Keratinocyte (primary cell): ENCODE data around the gene STEAP2. TPM values are rescaled to one million over a fixed set of nuclear protein-coding genes. Genes with fewer than 3 reads are reported as not detected.

ENCODE experiments used
- DNase-seq: peaks from one replicate; pipeline ENCODE4 v3.0.0-alpha.2; 2011; ENCODE audit warnings: low read depth, missing footprints, low spot score
- FAIRE-seq: peaks from 2 replicates; lab custom pipeline; 2011; peaks lifted over from hg19 to GRCh38; lab: Jason Lieb, UNC
- H2AFZ ChIP-seq: 2 replicates; pipeline ENCODE4 v1.6.0; 2012; ENCODE audit warnings: low read length, control low read depth, inconsistent platforms; ENCODE audit not compliant: control insufficient read depth
- H3K27ac ChIP-seq: 2 replicates; pipeline ENCODE4 v1.5.1; 2011; ENCODE audit warnings: low read length; ENCODE audit not compliant: control insufficient read depth, insufficient read depth
- H3K27me3 ChIP-seq: 3 replicates; pipeline ENCODE4 v1.6.0; 2011; ENCODE audit warnings: low read length; ENCODE audit not compliant: control insufficient read depth, insufficient read depth; ENCODE audit errors: extremely low read depth
- H3K36me3 ChIP-seq, 2 experiments: 2 replicates in 1 of 2; 3 replicates in 1 of 2; pipeline ENCODE4 v1.5.1; 2011; ENCODE audit warnings: low read length in 2 of 2, mild to moderate bottlenecking in 1 of 2; ENCODE audit not compliant: control insufficient read depth in 2 of 2, insufficient read depth in 2 of 2; ENCODE audit errors: extremely low read depth in 1 of 2
- H3K4me1 ChIP-seq: 3 replicates; pipeline ENCODE4 v1.5.1; 2011; ENCODE audit warnings: low read length; ENCODE audit not compliant: control insufficient read depth, insufficient read depth; ENCODE audit errors: extremely low read depth
- H3K4me2 ChIP-seq: 3 replicates; pipeline ENCODE4 v1.6.0; 2011; ENCODE audit warnings: low read depth, low read length; ENCODE audit not compliant: control insufficient read depth, insufficient read depth; ENCODE audit errors: extremely low read depth
- H3K4me3 ChIP-seq, 3 experiments: fragments of 200-600 bp in 1 of 3; sonication (generic) in 1 of 3; 2 replicates in 2 of 3; 3 replicates in 1 of 3; pipeline ENCODE4 v1.5.1; 2011 to 2016; ENCODE audit warnings: low read length in 3 of 3, mild to moderate bottlenecking in 3 of 3, control low read depth in 2 of 3, inconsistent platforms in 1 of 3, low read depth in 1 of 3, mixed read lengths in 1 of 3, mixed run types in 1 of 3, moderate library complexity in 1 of 3; ENCODE audit not compliant: control insufficient read depth in 2 of 3, insufficient read depth in 2 of 3; ENCODE audit errors: extremely low read depth in 1 of 3
- H3K79me2 ChIP-seq: 2 replicates; pipeline ENCODE4 v1.6.0; 2012; ENCODE audit warnings: low read length; ENCODE audit not compliant: control insufficient read depth, insufficient read depth
- H3K9ac ChIP-seq: 3 replicates; pipeline ENCODE4 v1.6.0; 2011; ENCODE audit warnings: low read length; ENCODE audit not compliant: control insufficient read depth, insufficient read depth; ENCODE audit errors: extremely low read depth
- H3K9me1 ChIP-seq: 3 replicates; pipeline ENCODE4 v1.6.0; 2011; ENCODE audit warnings: low read length; ENCODE audit not compliant: control insufficient read depth, insufficient read depth; ENCODE audit errors: extremely low read depth
- H3K9me3 ChIP-seq: 2 replicates; pipeline ENCODE4 v1.5.1; 2012; ENCODE audit warnings: low read depth, low read length; ENCODE audit not compliant: control insufficient read depth
- H4K20me1 ChIP-seq: 3 replicates; pipeline ENCODE4 v1.6.0; 2011; ENCODE audit warnings: low read length; ENCODE audit not compliant: control insufficient read depth, insufficient read depth; ENCODE audit errors: extremely low read depth
- CTCF ChIP-seq, 3 experiments: IDR thresholded peaks in 1 of 3; conservative IDR thresholded peaks in 1 of 3; optimal IDR thresholded peaks in 1 of 3; 2 replicates in 2 of 3; 3 replicates in 1 of 3; pipeline versions ENCODE3 to v1.5.1; 2011; ENCODE audit warnings: low read length in 3 of 3, mild to moderate bottlenecking in 3 of 3, moderate library complexity in 2 of 3, control low read depth in 1 of 3, inconsistent platforms in 1 of 3; ENCODE audit not compliant: insufficient read depth in 2 of 3; ENCODE audit errors: extremely low read depth in 1 of 3
- EZH2 ChIP-seq: IDR thresholded peaks from one replicate; pipeline ENCODE4 v1.6.1; 2012; ENCODE audit warnings: inconsistent platforms, mild to moderate bottlenecking, low read length, moderate library complexity
- dilution Hi-C: fragments of 300-500 bp; cut with MboI; formaldehyde crosslinking; loops from one replicate; pipeline ENCODE4 v1.7.0; 2020; ENCODE audit warnings: low sequenced_read_pairs; ENCODE audit not compliant: extremely low pct_ligation_motif_present
- polyA plus RNA-seq, 5 experiments: library from polyadenylated mRNA; depleted of rRNA in 3 of 5; stranded (reverse) in 3 of 5; stranded (forward) in 1 of 5; unstranded in 1 of 5; fragments of >200 nt; gene quantifications; 1 replicate in 1 of 5; 2 replicates in 3 of 5; 3 replicates in 1 of 5; pipeline versions ENCODE4 v1.2.1 to v1.2.3, GENCODE V29; 2011 to 2012; ENCODE audit warnings: missing spikeins in 2 of 5, low read depth in 1 of 5, low replicate concordance in 1 of 5

Gene STEAP2
- polyA plus RNA-seq, 1 donor (not counting 4 experiments of a cell fraction or from before 2014, with no cell fraction given), result 3.9 TPM

- Histone ChIP-seq H3K4me2 (no peak overlapping the region), H3K4me1 (no peaks in the 10 kb centered on the region), H3K27me3 (no peaks in the 10 kb centered on the region), H3K9me1 (no peaks in the 10 kb centered on the region), H4K20me1 (no peaks in the 10 kb centered on the region), H3K9me3 (no peaks in the 10 kb centered on the region), H3K4me3 (no peak overlapping the region), H3K9ac (no peak overlapping the region), H2AFZ (no peak overlapping the region), H3K27ac (no peak overlapping the region), H3K36me3 (no peaks in the 10 kb centered on the region), H3K79me2 (no peaks in the 10 kb centered on the region)
- FAIRE-seq (no peak), DNase-seq (no peak)
- no peak for TF ChIP-seq CTCF (optimal IDR thresholded peaks at IDR 0.05 in 1 of 3, IDR thresholded peaks at IDR 0.05 in 1 of 3, conservative IDR thresholded peaks at IDR 0.05 in 1 of 3; ENCODE audit: extremely low read depth in 1 of 3, insufficient read depth in 2 of 3, low read length in 3 of 3)
- no peak for TF ChIP-seq EZH2
- dilution Hi-C loops, result no loop called here
These were observed 13.6 kb downstream of the STEAP2 start for GRCh38 chr7:90225181-90225580.

- Histone ChIP-seq H3K9ac (no peak overlapping the region), H3K27ac (no peak overlapping the region), H3K79me2 (no peaks in the 10 kb centered on the region), H3K27me3 (no peaks in the 10 kb centered on the region), H3K4me3 (no peak overlapping the region), H3K9me1 (no peaks in the 10 kb centered on the region), H2AFZ (no peak overlapping the region), H3K4me2 (no peak overlapping the region), H3K36me3 (no peaks in the 10 kb centered on the region), H4K20me1 (no peaks in the 10 kb centered on the region), H3K4me1 (no peaks in the 10 kb centered on the region), H3K9me3 (no peaks in the 10 kb centered on the region)
- DNase-seq, result no peak
- dilution Hi-C loops, result no loop called here
- FAIRE-seq, result no peak
- TF ChIP-seq EZH2, result no peak
- no peak for TF ChIP-seq CTCF (optimal IDR thresholded peaks at IDR 0.05 in 1 of 3, IDR thresholded peaks at IDR 0.05 in 1 of 3, conservative IDR thresholded peaks at IDR 0.05 in 1 of 3; ENCODE audit: extremely low read depth in 1 of 3, insufficient read depth in 2 of 3, low read length in 3 of 3)
These were observed 14.1 kb downstream of the STEAP2 start for GRCh38 chr7:90225601-90226000.
